GM03348 (cell line): ENCODE data around the gene SIGMAR1.

ENCODE experiments used
- DNase-seq: peaks from one replicate; pipeline ENCODE4 v3.0.0; 2012; ENCODE audit warnings: low spot score

SIGMAR1 gene

GRCh38 chr9:34630402-34631154 is 7.0 kb downstream of the SIGMAR1 start:
- DNase-seq = no peak

GRCh38 chr9:34629491-34629808 is 8.1 kb downstream of the SIGMAR1 start:
- DNase-seq = no peak

GRCh38 chr9:34628656-34629490 is 8.7 kb downstream of the SIGMAR1 start, which contains the start of gene ARID3C:
ARID3C (minus strand) TSS chr9:34629066; CDS start chr9:34628014, 1,052 bp downstream.
- DNase-seq = peak; percentile 70

GRCh38 chr9:34627716-34628655 is 9.6 kb downstream of the SIGMAR1 start:
- no peak for DNase-seq

GRCh38 chr9:34625186-34625486 is 12.5 kb downstream of the SIGMAR1 start:
- no peak for DNase-seq

- no peak for DNase-seq
Measured at GRCh38 chr9:34624475-34625185, 13.0 kb downstream of the SIGMAR1 start.

- DNase-seq = no peak
Measured at GRCh38 chr9:34623374-34624235, 14.0 kb downstream of the SIGMAR1 start.

GRCh38 chr9:34620061-34620994 is 17.3 kb downstream of the SIGMAR1 start, which contains the start of gene DCTN3:
DCTN3 (minus strand) TSS chr9:34620495; CDS start chr9:34620464, 31 bp downstream.
- peak; percentile 97 for DNase-seq

GRCh38 chr9:34615132-34615531 is 22.5 kb downstream of the SIGMAR1 start:
- DNase-seq = no peak

- peak; percentile 88 for DNase-seq
Measured at GRCh38 chr9:34612788-34613390, 24.7 kb downstream of the SIGMAR1 start.

GRCh38 chr9:34611811-34612787 is 25.5 kb downstream of the SIGMAR1 start, which contains the start of gene RPP25L:
RPP25L (minus strand) TSS chr9:34612097; CDS start chr9:34611296, 801 bp downstream.
- peak; percentile 98 for DNase-seq

GRCh38 chr9:34611251-34611810 is 26.3 kb downstream of the SIGMAR1 start:
- no peak for DNase-seq

- DNase-seq = no peak
Measured at GRCh38 chr9:34610434-34611206, 27.0 kb downstream of the SIGMAR1 start.

GRCh38 chr9:34607331-34607730 is 30.3 kb downstream of the SIGMAR1 start:
- DNase-seq = no peak

GRCh38 chr9:34606905-34607304 is 30.7 kb downstream of the SIGMAR1 start:
- no peak for DNase-seq

- DNase-seq = no peak
Measured at GRCh38 chr9:34606190-34606589, 31.4 kb downstream of the SIGMAR1 start.
